HG02973 (cell line): ENCODE measurements around the gene IDH1.
"Not testable (repeated sequence)": the region's sequence is repeated elsewhere in the genome, so short reads cannot be mapped to it uniquely, and the experiment has no call there.

Source experiments
- ATAC-seq: cut with Tn5 transposase; IDR thresholded peaks from one replicate; pipeline ENCODE4 v1.9.1; 2021; ENCODE audit warnings: moderate library complexity; ENCODE audit not compliant: unreplicated experiment

IDH1 gene

DNA sequence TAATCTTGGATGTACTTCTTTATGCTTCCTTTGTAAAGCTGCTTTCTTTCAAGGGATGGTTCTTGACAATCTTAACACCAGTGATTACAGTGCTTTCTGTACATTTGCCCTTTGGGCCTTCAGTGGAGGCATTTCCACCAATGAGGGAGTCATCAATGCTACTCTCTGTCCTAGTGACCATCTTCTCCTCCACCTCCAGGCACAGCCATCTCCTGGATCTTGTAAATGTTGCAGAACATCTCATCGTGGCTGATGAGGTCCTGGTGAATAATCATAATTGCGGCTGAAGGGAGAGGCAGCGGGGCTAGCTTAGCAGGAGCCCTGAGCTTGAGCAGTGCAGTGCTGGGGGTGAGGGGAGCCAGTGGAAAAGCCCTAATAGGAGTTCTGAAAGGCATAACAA, 32.5 kb downstream of the IDH1 start:
- no peak for ATAC-seq

DNA sequence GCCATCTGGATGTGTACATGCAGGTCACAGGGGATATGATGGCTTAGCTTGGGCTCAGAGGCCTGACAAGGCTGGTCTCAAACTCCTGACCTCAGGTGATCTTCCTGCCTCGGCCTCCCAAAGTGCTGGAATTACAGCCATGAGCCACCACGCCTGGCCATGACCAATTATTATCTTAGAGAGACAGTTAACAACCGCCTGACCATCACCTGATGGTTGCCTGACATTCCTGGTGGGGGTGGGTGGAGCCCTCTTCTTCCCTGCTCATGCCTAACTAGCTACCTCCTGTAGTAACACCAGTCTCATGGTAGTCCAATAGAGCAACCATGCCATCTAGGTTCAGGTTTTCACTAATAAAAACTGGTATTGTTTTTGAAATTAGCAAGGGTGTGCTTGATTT, 33.0 kb downstream of the IDH1 start:
- not testable (repeated sequence) for ATAC-seq

DNA sequence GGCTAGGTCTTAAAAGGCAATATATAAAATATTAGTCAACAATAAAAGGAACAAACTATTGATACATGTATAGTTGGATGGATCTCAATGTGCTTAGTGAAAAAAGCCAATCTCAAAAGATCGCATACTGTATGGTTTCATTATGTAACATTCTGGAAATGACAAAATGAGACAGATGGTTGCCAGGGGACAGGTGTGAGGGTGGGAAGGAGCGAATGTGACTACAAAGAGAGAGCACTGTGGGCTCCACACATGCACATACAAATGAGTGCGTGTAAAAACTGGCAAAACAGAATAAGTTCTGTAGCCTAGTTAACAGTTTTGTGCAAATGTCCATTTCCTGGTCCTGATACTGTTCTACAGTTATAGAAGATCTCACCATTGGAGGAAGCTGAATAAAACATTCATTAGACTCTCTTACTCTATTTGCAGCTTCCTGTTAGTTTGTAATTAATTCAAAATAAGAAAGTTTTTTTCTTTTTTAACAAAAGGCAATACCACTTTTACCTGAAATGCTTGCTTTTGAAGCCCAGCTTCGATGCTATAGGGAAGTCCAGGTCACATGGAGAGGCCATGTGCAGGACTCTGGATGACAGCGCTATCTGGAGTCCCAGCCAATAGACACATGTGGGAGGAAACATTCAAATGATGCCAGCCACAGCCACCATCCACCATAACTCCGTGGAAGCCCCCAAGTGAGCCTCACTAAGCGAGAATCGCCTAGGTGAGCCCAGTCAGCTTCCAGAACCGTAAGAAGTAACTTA, 44.0 kb downstream of the IDH1 start:
- ATAC-seq, result no peak

DNA sequence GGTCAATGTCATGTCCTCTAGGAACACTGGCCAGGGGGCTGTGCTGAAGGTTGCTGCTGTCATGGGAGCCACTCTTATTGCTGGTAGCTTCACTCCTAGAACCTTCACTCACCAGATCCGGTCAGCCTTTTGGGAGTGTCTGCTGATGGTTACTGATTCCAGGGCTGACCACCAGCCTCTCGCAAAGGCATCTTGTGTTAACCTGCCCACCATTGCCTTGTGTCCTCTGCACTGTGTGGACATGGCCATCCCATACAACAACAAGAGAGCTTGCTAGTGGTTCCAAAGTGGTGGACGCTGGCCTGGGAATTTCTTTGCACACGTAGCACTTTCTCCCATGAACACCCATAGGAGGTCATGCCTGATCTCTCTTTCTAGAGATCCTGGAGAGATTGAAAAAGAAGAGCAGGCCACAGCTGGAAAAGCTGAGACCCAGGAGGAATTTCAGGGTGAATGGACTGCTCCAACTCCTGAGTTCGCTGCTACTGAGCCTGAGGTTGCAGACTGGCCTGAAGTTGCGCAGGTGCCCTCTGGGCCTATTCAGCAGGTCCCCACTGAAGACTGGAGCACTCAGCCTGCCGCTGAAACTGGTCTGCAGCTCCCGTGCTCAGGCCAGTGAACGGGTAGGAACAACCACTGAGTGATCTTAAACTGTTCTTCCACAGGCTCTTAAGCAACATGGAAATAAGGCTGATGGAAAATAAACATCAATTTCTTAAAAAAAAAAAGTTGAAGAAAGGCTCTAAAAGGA, 46.4 kb downstream of the IDH1 start:
- ATAC-seq, result no peak

DNA sequence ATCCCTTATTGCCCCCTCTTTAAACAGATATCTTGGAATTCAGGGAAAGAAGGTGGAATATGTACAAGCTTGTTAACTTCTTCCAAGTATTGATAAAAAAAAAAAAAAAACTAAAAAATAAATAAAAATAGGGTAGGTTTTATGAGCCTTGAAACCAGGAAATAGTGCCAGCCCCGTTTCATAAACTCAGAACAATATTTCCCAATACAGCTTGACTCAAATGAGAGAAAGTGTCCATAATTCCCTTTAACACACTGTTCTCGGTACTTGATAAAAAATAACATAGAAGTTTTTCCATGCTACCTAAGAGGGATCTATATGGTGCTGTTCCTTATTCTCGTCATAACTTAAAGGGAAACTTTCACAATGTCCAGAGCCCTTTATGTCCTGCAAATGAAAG, 47.1 kb downstream of the IDH1 start:
- ATAC-seq, result no peak

DNA sequence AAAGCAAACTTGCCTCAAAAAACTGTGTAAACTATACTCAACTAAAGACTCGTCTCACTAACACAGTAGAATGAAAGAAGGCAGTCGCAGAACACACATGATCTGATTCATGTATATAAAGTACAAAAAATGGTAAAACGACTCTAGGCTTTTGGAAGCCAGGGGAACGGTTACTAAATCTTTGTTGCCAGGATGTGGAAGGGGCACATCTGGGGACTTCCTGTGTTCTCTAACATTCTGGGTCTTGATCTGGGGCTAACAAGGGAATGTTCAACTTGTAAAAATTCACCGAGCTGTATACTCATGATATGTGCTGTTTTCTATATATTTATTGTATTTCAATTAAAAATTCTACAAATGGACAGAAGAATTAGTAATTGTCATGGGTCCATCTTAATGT, 50.7 kb downstream of the IDH1 start:
- ATAC-seq, result no peak

DNA sequence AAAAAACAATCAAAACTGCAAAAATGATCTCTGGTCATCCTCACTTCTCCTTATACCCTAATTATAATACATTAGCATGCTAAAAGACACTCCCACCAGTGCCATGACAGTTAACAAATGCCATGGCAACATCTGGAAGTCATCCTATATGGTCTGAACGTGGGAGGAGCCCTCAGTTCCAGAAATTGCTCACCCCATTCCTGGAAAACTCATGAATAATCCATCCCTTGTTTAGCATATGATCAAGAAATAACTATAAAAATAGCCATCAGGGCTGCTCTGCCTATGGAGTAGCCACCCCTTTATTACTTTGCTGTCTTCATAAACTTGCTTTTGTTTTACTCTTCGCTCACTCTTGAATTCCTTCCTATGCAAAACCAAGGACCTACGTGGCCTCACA, 59.3 kb downstream of the IDH1 start:
- ATAC-seq, result no peak

DNA sequence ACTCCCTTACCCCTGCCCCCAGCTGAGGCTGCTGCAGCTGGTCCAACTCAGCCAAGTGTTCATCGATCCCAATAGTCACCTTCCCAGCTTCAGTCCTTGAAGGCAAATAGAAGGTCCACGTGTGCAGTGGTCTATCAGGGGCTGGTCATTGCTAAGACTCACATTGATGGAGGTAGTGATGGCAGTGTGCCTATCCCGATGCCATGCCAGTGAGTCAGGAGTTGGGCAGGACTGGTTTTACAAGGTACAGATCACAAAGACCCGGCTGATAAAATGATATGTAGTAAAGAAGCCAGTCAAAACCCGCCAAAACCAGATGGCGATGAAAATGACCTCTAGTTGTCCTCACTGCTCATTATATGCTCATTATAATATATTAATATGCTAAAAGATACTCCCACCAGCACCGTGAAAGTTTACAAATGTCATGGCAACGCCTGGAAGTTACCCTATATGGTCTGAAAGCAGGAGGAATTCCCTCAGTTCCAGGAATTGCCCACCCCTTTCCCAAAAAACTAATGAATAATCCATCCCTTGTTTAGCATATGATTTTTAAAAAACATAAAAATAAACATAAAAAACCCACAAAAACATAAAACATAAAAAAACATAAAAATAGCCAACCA, 62.1 kb downstream of the IDH1 start:
- no peak for ATAC-seq

DNA sequence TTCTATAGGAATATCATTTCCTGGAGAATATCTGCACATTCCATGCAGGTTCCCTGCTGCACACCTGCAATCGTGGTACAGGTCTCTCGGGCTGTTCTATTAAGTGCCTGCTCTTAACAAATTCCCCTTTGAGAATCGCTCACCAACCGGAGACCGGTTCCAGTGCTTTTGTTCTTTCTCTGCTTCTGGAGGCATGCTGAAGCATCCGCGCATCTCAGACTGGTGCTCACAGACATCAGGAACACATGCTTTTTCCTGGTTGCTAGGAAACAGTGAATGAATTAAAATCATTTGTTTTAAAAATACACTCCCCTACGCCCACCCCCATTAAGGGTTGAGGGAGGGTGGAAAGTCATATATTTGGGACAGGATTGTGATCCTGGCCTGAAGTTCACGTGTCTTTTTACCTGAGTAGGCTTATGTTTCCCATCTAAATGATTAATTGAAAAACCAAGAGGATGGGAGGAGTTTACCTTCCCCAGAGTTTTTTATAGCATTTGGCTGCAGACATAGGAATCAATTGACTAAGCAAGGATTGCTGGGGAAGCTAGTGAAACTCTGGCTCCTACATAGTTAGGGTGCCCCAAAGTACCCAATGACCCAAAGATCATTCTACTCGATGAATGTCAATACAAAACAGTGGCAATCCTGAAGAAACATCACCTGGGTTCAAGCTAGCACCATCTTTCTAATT, 64.9 kb downstream of the IDH1 start, which contains the start of gene C2orf80:
C2orf80 (minus strand) TSS at position 221 of the 694 bp plus-strand sequence. CDS start 3,044 bp downstream, outside the sequence.
- ATAC-seq, result no peak

DNA sequence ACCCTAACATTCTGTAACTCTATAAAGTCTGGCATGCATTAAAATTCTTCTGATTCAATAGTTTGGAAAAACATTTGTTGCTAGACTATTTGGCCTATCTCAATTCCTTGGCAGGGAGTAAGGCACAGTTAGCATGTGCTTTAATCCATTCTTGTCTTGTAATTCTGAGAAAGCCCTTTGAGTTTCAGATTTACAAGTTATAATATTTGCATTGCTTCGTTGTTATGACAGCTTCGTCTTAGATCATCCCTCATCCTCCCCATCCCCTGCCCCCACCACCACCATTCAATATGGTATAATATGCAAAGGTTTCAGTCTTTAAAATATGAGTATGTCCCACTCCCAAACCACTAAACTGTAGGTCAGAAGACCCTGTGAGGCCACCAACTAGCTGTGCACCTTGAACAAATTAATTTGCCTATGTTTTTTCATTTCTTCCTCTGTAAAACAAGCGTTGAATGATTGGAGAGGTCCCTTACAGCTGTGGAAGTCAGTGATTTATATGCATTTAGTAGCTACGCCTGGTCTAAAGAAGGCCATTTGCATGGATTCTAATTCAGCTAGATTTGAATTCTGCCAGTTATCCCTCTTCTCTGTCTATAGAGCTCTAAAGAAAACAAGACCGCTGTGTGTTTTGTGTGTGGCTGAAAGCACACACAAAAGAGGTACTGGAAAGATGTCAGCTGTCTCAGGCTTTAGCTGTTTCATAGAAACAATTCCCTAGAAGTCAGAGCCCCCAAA, 65.6 kb downstream of the IDH1 start:
- ATAC-seq, result no peak

DNA sequence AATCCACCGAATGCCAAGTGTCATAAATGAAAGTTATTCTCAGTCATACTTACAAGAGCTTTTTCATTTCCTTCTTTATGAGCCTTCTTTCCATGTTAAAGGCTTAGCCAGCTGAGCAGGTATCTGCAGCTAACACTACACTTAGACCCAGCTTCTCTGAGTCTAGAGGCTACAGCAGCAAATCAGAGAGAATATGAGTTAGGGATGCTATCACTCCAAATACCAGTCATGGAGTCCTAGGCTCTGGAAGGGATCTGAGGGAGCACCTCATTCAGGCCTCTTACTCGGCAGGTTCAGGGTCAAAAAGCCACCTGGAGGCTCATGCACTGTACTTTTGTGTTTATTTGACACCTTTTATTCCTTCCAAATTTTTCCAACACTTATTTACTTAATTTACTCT, 68.0 kb downstream of the IDH1 start:
- no peak for ATAC-seq

DNA sequence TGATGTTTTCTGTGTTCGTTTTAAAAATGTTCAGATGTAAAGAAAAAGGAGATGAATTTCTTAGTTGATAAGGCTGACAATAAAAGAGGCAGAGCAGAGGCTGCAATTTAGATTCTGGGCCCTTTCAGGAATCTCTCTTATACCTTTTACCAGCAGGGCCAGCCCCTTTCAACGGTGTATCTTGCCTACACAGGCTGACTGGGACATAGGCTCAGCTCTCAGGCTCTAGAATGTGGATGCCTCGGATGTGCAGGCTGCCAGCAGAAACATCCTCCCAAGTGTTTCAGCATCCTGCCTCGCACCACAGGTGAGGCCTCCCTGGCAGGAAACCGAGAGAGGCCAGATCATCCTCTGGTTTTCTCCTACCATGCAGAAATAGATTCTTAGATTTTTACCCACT, 68.4 kb downstream of the IDH1 start:
- no peak for ATAC-seq
